GM12801 (cell line): Measurements from ENCODE around the gene SH3PXD2B.

Experiments used
- CTCF ChIP-seq: IDR thresholded peaks from one replicate; pipeline ENCODE4 v1.5.1; 2011; ENCODE audit warnings: control low read depth; ENCODE audit not compliant: insufficient read length; ENCODE audit errors: extremely low read depth

SH3PXD2B gene

DNA sequence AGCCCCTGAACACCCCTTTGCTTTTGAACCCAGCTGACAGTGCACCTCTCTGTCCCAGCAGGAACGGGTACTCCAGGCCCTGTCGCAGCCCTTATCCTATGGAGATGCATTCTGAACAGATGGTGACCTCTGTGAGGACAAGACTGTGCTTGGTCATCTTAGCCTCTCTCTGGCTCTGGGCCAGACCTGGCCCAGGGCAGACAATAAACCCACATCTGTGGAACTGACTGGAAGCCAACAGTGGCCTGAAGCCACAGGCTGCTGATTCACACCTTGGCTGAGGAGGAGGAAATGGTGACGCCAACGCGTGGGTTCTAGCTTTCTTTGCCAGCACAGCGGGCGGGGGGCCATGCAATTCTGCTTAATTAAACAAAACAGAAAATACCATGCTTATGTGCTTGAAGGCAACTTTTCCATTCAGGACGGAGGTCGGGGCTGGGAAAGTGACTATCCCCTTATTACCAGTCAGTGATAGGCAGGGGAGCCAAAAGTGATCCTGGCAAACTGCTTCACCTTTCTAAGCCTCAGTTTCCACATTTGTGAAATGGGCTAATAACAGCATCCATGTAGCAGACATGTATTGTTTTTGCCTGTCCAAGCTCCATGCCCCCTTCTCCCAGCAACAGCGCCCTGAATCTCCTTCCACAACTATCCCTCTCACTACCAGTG is 10.8 kb downstream of the SH3PXD2B start:
- TF ChIP-seq CTCF: no peak

DNA sequence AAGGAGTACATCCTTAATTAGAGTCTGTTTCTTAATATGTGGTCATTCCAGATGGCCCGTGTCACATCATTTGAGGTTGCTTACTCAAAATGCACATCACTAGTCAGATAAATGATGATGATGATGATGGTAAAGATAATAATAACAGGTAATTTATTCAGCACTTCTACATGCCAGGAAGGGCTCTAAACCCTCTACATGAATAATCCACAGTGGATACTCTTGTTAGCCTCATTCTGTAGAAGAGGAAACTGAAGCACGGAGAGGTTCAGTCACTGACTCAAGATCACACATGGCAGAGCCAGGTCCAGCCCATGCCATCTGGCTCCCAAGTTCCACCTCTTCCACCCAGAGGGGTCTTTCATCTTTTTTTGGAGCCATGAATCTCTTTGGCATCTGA is 11.7 kb downstream of the SH3PXD2B start:
- no peak for TF ChIP-seq CTCF

GRCh38 chr5:172441262-172441751 is 13.0 kb downstream of the SH3PXD2B start:
- no peak for TF ChIP-seq CTCF

DNA sequence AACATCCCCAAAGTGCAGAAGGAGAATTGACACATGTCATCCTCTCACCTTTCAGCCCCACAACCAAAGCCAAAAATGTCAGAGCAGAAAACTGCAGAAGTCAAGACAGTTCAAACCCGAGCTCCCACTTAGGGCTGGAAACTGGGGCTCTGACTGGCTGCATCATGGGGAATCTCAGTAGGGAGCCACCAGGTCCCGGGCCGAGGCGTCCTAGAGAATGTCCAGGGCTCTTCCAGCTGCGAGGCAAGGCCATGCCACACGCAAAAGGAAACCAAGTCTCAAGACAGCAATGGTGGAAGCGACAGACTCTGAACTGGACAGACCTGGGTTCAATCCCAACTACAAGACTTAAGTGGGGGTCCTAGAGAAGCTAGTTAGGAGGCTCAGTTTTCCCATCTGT is 13.8 kb downstream of the SH3PXD2B start:
- TF ChIP-seq CTCF: no peak

- TF ChIP-seq CTCF: no peak
Observed at GRCh38 chr5:172439785-172440477, 14.4 kb downstream of the SH3PXD2B start.

DNA sequence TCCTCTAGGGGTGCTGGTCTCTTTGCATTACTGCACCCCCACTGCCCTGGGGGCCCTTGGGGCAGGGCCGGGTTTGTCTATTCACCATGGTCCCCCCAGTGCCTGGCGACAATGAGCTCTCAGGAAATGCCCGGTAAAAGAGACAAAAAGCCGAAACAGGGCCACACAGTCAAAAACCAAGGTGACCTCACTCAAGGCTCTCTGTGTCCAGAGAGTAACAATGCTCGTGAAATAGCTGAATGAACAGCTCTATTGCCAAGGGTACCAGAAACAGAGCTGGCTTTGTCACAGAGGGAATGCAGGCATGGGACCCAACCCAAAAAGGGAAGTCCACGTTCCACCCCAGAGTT is 16.0 kb downstream of the SH3PXD2B start:
- TF ChIP-seq CTCF: no peak

DNA sequence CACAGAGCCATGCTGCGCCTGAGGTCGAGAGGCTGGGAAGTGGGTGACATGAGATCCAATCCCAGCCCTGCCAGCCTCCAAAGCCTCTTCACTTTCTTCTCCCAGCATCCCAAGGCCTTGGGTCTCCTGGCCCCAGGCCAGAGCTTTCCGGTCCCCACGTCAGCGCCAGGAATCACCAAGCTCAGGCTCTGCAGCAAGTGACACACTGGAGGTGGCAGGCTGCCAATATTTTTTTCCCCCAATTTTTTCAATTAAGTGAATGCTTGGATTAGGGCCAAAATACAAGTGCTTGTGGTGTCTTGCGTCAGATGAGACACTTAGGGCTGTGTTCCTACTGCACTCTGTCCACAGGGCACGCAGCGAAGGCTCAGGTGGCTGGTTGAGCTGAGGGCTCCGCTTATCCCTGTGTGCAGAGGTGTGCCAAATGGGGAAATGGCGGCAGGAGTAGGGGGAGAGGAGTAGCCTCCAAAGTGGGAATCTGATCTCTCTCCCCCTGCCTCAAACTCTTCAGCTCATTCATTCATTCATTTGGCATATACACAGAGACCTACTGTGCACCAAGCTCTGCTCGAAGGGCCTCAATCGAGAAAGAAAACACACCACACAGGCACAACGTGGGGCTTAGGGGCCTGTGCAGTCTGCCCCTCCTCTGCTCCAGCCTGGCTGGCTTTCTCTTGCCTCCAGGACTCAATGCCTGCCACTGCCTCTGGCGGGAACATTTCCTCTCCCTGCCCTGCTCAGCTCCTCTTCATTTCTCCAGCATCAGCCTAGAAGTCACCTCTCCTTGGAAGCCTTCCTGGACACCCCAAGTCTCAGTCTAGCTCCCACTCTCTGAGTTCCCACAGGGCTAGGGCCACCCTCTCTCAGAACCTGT is 16.6 kb downstream of the SH3PXD2B start:
- no peak for TF ChIP-seq CTCF
